Nephron progenitor cell (in vitro differentiated cells): ENCODE results near the gene CRYBB3.
"Not testable (repeated sequence)": the region's sequence is repeated elsewhere in the genome, so short reads cannot be mapped to it uniquely, and the experiment has no call there.

Source experiments
- DNase-seq: peaks from one replicate; pipeline ENCODE4 v3.0.0; 2021
- H3K27ac Mint-ChIP-seq: 2 replicates; pipeline ENCODE4 v1.8.0; 2021; ENCODE audit warnings: mild to moderate bottlenecking, moderate library complexity, mixed read lengths
- H3K27me3 Mint-ChIP-seq: 2 replicates; pipeline ENCODE4 v1.8.0; 2021; ENCODE audit warnings: mild to moderate bottlenecking, low read depth, mixed read lengths; ENCODE audit not compliant: poor library complexity
- H3K36me3 Mint-ChIP-seq: 2 replicates; pipeline ENCODE4 v1.8.0; 2021; ENCODE audit warnings: low read depth, mixed read lengths
- H3K4me1 Mint-ChIP-seq: 2 replicates; pipeline ENCODE4 v1.8.0; 2021; ENCODE audit warnings: mixed read lengths
- H3K4me3 Mint-ChIP-seq: 2 replicates; pipeline ENCODE4 v1.8.0; 2021; ENCODE audit warnings: mild to moderate bottlenecking, moderate library complexity, mixed read lengths
- H3K9me3 Mint-ChIP-seq: 2 replicates; pipeline ENCODE4 v1.8.0; 2021; ENCODE audit warnings: mild to moderate bottlenecking, moderate library complexity, mixed read lengths
- TF ChIP-seq, protein P1 (sequence below): fragments of 200-600 bp; sonication (generic); IDR thresholded peaks from 2 replicates; pipeline ENCODE4 v1.5.0; 2021; ENCODE audit warnings: antibody characterized with exemption

CRYBB3 gene

GRCh38 chr22:25228822-25229221 lies 29.2 kb downstream of the CRYBB3 start:
- H3K36me3 Mint-ChIP-seq: no peaks in the 10 kb centered on the region
- no peaks in the 10 kb centered on the region for H3K4me1 Mint-ChIP-seq
- peak overlapping the region; percentile 94 for H3K27ac Mint-ChIP-seq
- H3K4me3 Mint-ChIP-seq: no peak overlapping the region
- no peaks in the 10 kb centered on the region for H3K9me3 Mint-ChIP-seq
- peaks cover 13% of the 10 kb centered on the region for H3K27me3 Mint-ChIP-seq
- TF ChIP-seq, protein P1, sequence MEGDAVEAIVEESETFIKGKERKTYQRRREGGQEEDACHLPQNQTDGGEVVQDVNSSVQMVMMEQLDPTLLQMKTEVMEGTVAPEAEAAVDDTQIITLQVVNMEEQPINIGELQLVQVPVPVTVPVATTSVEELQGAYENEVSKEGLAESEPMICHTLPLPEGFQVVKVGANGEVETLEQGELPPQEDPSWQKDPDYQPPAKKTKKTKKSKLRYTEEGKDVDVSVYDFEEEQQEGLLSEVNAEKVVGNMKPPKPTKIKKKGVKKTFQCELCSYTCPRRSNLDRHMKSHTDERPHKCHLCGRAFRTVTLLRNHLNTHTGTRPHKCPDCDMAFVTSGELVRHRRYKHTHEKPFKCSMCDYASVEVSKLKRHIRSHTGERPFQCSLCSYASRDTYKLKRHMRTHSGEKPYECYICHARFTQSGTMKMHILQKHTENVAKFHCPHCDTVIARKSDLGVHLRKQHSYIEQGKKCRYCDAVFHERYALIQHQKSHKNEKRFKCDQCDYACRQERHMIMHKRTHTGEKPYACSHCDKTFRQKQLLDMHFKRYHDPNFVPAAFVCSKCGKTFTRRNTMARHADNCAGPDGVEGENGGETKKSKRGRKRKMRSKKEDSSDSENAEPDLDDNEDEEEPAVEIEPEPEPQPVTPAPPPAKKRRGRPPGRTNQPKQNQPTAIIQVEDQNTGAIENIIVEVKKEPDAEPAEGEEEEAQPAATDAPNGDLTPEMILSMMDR: no peak
- DNase-seq: no peak

- peaks cover 22% of the 10 kb centered on the region for H3K27me3 Mint-ChIP-seq
- not testable (repeated sequence) for DNase-seq, H3K27ac Mint-ChIP-seq, H3K36me3 Mint-ChIP-seq, H3K4me1 Mint-ChIP-seq, H3K4me3 Mint-ChIP-seq, H3K9me3 Mint-ChIP-seq
Observed at GRCh38 chr22:25230760-25231159, 31.1 kb downstream of the CRYBB3 start.

GRCh38 chr22:25232301-25232700 lies 32.6 kb downstream of the CRYBB3 start:
- peaks cover 7% of the 10 kb centered on the region for H3K4me1 Mint-ChIP-seq
- no peaks in the 10 kb centered on the region for H3K9me3 Mint-ChIP-seq
- H3K4me3 Mint-ChIP-seq: no peak overlapping the region
- TF ChIP-seq, protein P1: no peak
- no peak for DNase-seq
- H3K36me3 Mint-ChIP-seq: no peaks in the 10 kb centered on the region
- H3K27me3 Mint-ChIP-seq: peaks cover 28% of the 10 kb centered on the region
- no peak overlapping the region for H3K27ac Mint-ChIP-seq

DNA sequence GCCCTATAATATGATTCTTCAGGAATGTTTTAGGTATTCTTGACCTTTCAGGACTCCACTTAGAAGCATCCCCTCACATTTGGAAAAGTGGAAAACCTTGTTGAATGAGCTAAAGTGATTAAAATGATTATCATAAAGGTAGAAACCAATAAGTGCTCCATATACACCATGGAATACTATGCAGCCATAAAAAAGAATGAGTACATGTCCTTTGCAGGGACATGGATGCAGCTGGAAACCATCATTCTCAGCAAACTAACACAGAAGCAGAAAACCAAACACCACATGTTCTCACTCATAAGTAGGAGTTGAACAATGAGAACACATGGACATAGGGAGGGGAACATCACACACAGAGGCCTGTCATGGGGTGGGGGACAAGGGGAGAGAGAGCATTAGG lies 34.0 kb downstream of the CRYBB3 start:
- H3K4me3 Mint-ChIP-seq, H3K36me3 Mint-ChIP-seq, H3K27ac Mint-ChIP-seq, H3K4me1 Mint-ChIP-seq, DNase-seq, H3K9me3 Mint-ChIP-seq: not testable (repeated sequence)
- peaks cover 37% of the 10 kb centered on the region for H3K27me3 Mint-ChIP-seq

DNA sequence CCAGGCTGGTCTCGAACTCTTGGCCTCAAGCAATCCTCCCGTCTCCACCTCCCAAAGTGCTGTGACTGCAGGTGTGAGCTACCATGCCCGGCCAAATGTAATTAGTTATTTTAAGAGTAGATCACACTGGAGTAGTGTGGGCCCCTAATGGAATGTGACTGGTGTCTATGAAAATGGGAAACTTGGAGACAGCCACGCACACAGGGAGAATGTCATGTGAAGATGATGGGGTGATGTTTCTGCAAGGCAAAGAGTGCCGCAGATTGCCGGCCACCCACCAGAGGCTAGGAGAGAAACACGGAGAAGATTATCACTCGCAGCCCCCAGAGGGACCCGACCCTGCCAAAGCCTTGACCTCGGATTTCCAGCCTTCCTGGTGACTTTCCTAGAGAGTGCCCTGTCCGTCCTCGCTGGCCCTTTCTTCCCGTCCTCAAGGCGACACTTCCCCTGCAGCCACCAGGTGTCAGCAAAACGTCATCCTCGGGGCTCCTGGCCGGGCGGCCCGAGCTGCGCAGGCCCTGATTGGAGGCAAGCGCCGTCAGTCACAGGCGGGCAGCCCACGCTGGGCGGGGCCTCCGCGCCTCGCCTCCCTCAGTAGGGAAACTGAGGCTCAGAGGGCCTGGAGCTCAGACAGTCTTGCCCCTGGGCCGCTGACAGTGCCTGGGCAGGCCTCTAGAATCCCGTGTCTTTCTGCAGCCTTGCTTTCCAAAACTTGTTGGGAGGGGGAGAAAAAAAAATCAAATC lies 36.1 kb downstream of the CRYBB3 start:
- TF ChIP-seq, protein P1: peak; percentile 73
- Mint-ChIP-seq H3K36me3 (no peaks in the 10 kb centered on the region), H3K4me3 (peak overlapping the region; percentile 39), H3K9me3 (no peaks in the 10 kb centered on the region), H3K4me1 (peaks cover 7% of the 10 kb centered on the region), H3K27me3 (peaks cover 49% of the 10 kb centered on the region), H3K27ac (no peak overlapping the region)
- DNase-seq: peak; percentile 92

DNA sequence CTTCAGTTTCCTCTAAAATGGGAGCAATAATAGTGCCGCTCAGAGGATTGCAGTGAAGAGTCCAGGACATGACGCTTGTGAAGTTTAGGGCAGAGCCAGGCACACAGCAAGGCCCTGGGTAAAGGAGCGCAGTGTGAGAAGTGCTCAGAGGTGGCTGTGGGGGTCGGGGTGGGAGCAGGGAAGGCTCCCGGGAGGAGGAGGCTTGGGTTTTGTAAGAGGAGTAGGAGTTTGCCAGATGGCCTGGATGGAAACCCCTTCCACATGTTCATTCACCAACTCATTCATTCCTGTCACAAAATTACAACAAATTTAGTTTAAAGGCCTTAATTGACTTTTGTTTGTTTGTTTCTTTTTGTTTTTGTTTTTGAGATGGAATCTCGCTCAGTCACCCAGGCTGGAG lies 36.8 kb downstream of the CRYBB3 start:
- H3K27me3 Mint-ChIP-seq: peaks cover 56% of the 10 kb centered on the region

More for the DNA sequence above, 36.8 kb downstream of the CRYBB3 start:
- no peaks in the 10 kb centered on the region for H3K9me3 Mint-ChIP-seq
- TF ChIP-seq, protein P1: no peak
- no peaks in the 10 kb centered on the region for H3K36me3 Mint-ChIP-seq
- DNase-seq: no peak
- no peak overlapping the region for H3K27ac Mint-ChIP-seq
- peaks cover 7% of the 10 kb centered on the region for H3K4me1 Mint-ChIP-seq
- no peak overlapping the region for H3K4me3 Mint-ChIP-seq
